HepG2 (cell line): ENCODE results near the gene SDC4. TPM values are rescaled to one million over a fixed set of nuclear protein-coding genes. Genes with fewer than 3 reads are reported as not detected.

Source experiments
- ATRX ChIP-seq: sonication (generic); formaldehyde crosslinking; IDR thresholded peaks from 2 replicates; pipeline ENCODE4 v1.4.0; 2020; ENCODE audit warnings: missing genetic modification reagents, borderline replicate concordance
- BRCA1 ChIP-seq: sonication (generic); formaldehyde crosslinking; IDR thresholded peaks from 2 replicates; pipeline ENCODE4 v1.4.0; 2020; ENCODE audit warnings: missing genetic modification reagents
- CEBPB ChIP-seq: IDR thresholded peaks from 2 replicates; pipeline ENCODE4 v1.6.1; 2011; ENCODE audit warnings: low read depth, low read length, improper control_type of control experiment, borderline replicate concordance
- DMAP1 ChIP-seq: IDR thresholded peaks from 2 replicates; pipeline ENCODE4 v1.6.1; 2016
- ELF1 ChIP-seq: sonication (generic); formaldehyde crosslinking; IDR thresholded peaks from 2 replicates; pipeline ENCODE4 v1.4.0; 2020; ENCODE audit warnings: missing genetic modification reagents
- GMEB2 ChIP-seq: IDR thresholded peaks from 2 replicates; pipeline ENCODE4 v1.6.1; 2016; ENCODE audit warnings: missing biosample characterization, missing genetic modification reagents, low read depth
- HNRNPH1 ChIP-seq: fragments of 200-400 bp; formaldehyde crosslinking; optimal IDR thresholded peaks from 2 replicates; pipeline ENCODE3; 2017; ENCODE audit warnings: mild to moderate bottlenecking, low read depth, low read length
- KMT2B ChIP-seq: IDR thresholded peaks from 2 replicates; pipeline ENCODE4 v1.6.1; 2016; ENCODE audit warnings: missing genetic modification reagents, missing compliant biosample characterization
- MYNN ChIP-seq: sonication (generic); formaldehyde crosslinking; IDR thresholded peaks from 2 replicates; pipeline ENCODE4 v1.4.0; 2020; ENCODE audit warnings: mild to moderate bottlenecking, low read depth, missing genetic modification reagents
- NR2C2 ChIP-seq: sonication (generic); formaldehyde crosslinking; IDR thresholded peaks from 2 replicates; pipeline ENCODE4 v1.4.0; 2020; ENCODE audit warnings: missing genetic modification reagents, mild to moderate bottlenecking, moderate library complexity, borderline replicate concordance
- NR2F2 ChIP-seq: IDR thresholded peaks from 2 replicates; pipeline ENCODE4 v1.6.1; 2012; ENCODE audit warnings: low read depth, inconsistent platforms, borderline replicate concordance
- PAF1 ChIP-seq: IDR thresholded peaks from 2 replicates; pipeline ENCODE4 v1.6.1; 2016; ENCODE audit warnings: missing genetic modification reagents, missing compliant biosample characterization
- PRMT3 ChIP-seq: sonication (generic); formaldehyde crosslinking; IDR thresholded peaks from 2 replicates; pipeline ENCODE4 v1.8.1; 2022; ENCODE audit warnings: low read depth, mild to moderate bottlenecking, moderate library complexity, missing genetic modification reagents, borderline replicate concordance
- PTBP1 ChIP-seq: fragments of 200-400 bp; formaldehyde crosslinking; IDR thresholded peaks from 2 replicates; pipeline ENCODE4 v1.6.1; 2018; ENCODE audit warnings: low read length, low read depth; ENCODE audit not compliant: poor library complexity, severe bottlenecking
- RORA ChIP-seq: sonication (generic); formaldehyde crosslinking; IDR thresholded peaks from 2 replicates; pipeline ENCODE4 v1.5.0; 2020; ENCODE audit warnings: mild to moderate bottlenecking, missing genetic modification reagents, moderate library complexity
- SOX6 ChIP-seq, 2 experiments: fragments of 450-650 bp in 1 of 2; sonication (generic) in 1 of 2; formaldehyde crosslinking in 1 of 2; IDR thresholded peaks; 2 replicates each; pipeline versions ENCODE4 v1.4.0 to v1.6.1; 2017 to 2020; ENCODE audit warnings: antibody characterized with exemption in 1 of 2, mild to moderate bottlenecking in 1 of 2, missing genetic modification reagents in 1 of 2
- SRY ChIP-seq: sonication (generic); formaldehyde crosslinking; IDR thresholded peaks from 2 replicates; pipeline ENCODE4 v1.8.0; 2022; ENCODE audit warnings: mild to moderate bottlenecking, missing genetic modification reagents
- SSRP1 ChIP-seq: IDR thresholded peaks from 2 replicates; pipeline ENCODE4 v1.6.1; 2016; ENCODE audit warnings: control low read depth
- TIGD3 ChIP-seq: sonication (generic); formaldehyde crosslinking; IDR thresholded peaks from 2 replicates; pipeline ENCODE4 v1.5.1; 2020; ENCODE audit warnings: mild to moderate bottlenecking, missing genetic modification reagents, borderline replicate concordance
- ZBTB14 ChIP-seq: sonication (generic); formaldehyde crosslinking; IDR thresholded peaks from 2 replicates; pipeline ENCODE4 v1.4.0; 2020; ENCODE audit warnings: missing genetic modification reagents
- ZBTB7A ChIP-seq: sonication (generic); formaldehyde crosslinking; IDR thresholded peaks from 2 replicates; pipeline ENCODE4 v1.8.0; 2022; ENCODE audit warnings: mild to moderate bottlenecking, missing genetic modification reagents
- ZNF263 ChIP-seq: sonication (generic); formaldehyde crosslinking; IDR thresholded peaks from 2 replicates; pipeline ENCODE4 v1.4.0; 2020; ENCODE audit warnings: missing genetic modification reagents
- ZNF777 ChIP-seq: sonication (generic); formaldehyde crosslinking; IDR thresholded peaks from 2 replicates; pipeline ENCODE4 v1.4.0; 2020; ENCODE audit warnings: missing genetic modification reagents
- polyA plus RNA-seq, 8 experiments: library from polyadenylated mRNA; depleted of rRNA in 3 of 8; stranded (reverse) in 7 of 8; unstranded in 1 of 8; fragments of >200 nt; fragmentation: Illumina TruSeq in 4 of 8; extraction: Trizol in 4 of 8; gene quantifications; 2 replicates each; pipeline versions ENCODE4 v1.2.1 to v1.2.3, GENCODE V29; 2011 to 2016; ENCODE audit warnings: low read depth in 4 of 8, missing spikeins in 1 of 8, mixed read lengths in 1 of 8; ENCODE audit not compliant: insufficient read depth in 1 of 8
- total RNA-seq, 5 experiments: library from RNA; depleted of rRNA; stranded (reverse); fragments of >200 nt; fragmentation: Illumina TruSeq; extraction: Trizol; gene quantifications; 2 replicates each; pipeline ENCODE4 v1.2.3, GENCODE V29; 2016; ENCODE audit warnings: low read depth in 1 of 5
- TF ChIP-seq, protein P1 (sequence below): sonication (generic); formaldehyde crosslinking; IDR thresholded peaks from 2 replicates; pipeline ENCODE4 v1.8.0; 2022; ENCODE audit warnings: mild to moderate bottlenecking, missing genetic modification reagents, moderate library complexity
- TF ChIP-seq, protein P2 (sequence below): sonication (generic); formaldehyde crosslinking; IDR thresholded peaks from 2 replicates; pipeline ENCODE4 v1.4.0; 2020; ENCODE audit warnings: missing genetic modification reagents

SDC4 gene
- total and polyA plus RNA-seq, 2 of the 13 experiments (the other 11 are each of a cell fraction or from before 2014, with no cell fraction given) = 49.0 to 65.1 TPM

DNA sequence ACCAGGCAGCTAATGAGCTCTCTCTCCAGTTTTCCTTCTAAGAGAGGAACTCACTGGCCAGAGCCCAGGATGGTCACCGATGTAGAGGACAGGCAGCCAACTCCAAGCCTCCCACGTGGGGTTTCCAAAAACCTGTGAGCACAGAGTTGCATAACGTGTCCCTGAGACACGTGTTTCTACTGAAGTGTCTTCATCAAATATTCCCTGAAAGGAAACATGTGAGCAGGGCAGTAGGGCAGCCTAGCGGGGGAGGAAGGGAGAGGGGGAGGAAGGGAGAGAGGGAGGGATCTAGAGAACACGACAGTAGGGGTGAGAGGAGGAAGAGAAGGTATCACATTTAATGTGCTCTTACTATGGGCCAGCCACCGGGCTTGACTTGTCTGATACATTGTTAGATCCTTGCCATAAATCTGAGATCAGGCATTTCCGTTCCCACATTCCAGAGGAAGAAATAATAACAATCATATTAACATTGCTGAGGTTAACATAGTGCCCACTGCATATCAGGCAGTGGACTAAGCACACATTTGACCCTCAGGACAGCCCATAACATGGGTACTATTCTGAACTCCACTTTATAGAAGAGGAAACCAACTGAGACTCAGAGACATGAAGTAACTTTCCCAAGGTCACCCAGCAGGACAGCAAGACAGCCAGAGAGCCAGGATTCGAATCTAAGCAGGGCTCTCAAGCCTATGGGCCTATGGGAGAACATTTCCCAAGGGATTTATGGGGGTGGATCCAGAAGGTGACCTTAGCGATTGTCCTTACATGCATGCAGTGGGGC lies 10.3 kb upstream of the SDC4 start (continued):
- TF ChIP-seq ZBTB7A (no peak), SRY (CRISPR knock-in tag) (no peak), SSRP1 (CRISPR knock-in tag) (no peak), ZBTB14 (CRISPR knock-in tag) (no peak), ATRX (CRISPR knock-in tag) (no peak), BRCA1 (CRISPR knock-in tag) (no peak), RORA (no peak), SOX6 (IDR thresholded peaks at IDR 0.05) (no peak), SOX6 (CRISPR knock-in tag; IDR thresholded peaks at IDR 0.05) (no peak), DMAP1 (CRISPR knock-in tag) (peak; percentile 82; the same call in 1 of the 2 replicates), ZNF777 (no peak), ELF1 (peak; percentile 6; the same call in 1 of the 2 replicates), GMEB2 (CRISPR knock-in tag) (no peak), HNRNPH1 (no peak), ZNF263 (no peak), PRMT3 (CRISPR knock-in tag) (no peak), KMT2B (CRISPR knock-in tag) (peak; percentile 35; the same call in 1 of the 2 replicates), NR2F2 (peak; percentile 24; the same call in 1 of the 2 replicates), PTBP1 (no peak), MYNN (no peak), TIGD3 (CRISPR knock-in tag) (no peak), PAF1 (CRISPR knock-in tag) (no peak), NR2C2 (CRISPR knock-in tag) (peak; percentile 37; the same call in 1 of the 2 replicates), CEBPB (peak; percentile 87)
- TF ChIP-seq, protein P1, sequence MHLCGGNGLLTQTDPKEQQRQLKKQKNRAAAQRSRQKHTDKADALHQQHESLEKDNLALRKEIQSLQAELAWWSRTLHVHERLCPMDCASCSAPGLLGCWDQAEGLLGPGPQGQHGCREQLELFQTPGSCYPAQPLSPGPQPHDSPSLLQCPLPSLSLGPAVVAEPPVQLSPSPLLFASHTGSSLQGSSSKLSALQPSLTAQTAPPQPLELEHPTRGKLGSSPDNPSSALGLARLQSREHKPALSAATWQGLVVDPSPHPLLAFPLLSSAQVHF = no peak
- TF ChIP-seq, protein P2, sequence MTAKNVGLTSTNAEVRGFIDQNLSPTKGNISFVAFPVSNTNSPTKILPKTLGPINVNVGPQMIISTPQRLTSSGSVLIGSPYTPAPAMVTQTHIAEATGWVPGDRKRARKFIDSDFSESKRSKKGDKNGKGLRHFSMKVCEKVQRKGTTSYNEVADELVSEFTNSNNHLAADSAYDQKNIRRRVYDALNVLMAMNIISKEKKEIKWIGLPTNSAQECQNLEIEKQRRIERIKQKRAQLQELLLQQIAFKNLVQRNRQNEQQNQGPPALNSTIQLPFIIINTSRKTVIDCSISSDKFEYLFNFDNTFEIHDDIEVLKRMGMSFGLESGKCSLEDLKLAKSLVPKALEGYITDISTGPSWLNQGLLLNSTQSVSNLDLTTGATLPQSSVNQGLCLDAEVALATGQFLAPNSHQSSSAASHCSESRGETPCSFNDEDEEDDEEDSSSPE (CRISPR knock-in tag) = no peak
